GM12872 (cell line): ENCODE data around the gene SF3A1.

ENCODE experiments used
- TF ChIP-seq, protein P1 (sequence below): IDR thresholded peaks from 3 replicates; pipeline ENCODE4 v1.5.1; 2011; ENCODE audit warnings: low read depth, mild to moderate bottlenecking, low read length, moderate library complexity; ENCODE audit not compliant: insufficient read depth

The SF3A1 gene

DNA sequence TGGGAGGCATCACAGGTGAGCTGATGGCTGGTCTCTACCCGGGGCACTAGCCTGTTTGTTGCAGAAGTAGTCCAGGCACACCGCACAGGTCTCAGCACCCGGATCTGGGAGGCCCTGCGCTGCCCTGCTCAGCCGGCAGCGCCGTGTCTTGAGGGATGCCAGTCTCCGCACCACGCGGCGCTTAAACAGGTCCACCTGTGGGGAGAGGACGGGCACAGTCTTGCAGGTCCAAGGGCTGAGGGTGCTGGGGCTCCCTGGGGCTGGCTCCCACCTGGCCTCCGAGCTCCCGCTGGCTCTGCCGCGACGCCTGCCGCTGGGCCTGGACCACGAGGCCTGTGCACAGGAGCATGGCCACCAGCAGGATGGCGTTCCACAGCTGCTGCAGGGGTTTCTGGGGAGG lies 23.3 kb upstream of the SF3A1 start:
- TF ChIP-seq, protein P1, sequence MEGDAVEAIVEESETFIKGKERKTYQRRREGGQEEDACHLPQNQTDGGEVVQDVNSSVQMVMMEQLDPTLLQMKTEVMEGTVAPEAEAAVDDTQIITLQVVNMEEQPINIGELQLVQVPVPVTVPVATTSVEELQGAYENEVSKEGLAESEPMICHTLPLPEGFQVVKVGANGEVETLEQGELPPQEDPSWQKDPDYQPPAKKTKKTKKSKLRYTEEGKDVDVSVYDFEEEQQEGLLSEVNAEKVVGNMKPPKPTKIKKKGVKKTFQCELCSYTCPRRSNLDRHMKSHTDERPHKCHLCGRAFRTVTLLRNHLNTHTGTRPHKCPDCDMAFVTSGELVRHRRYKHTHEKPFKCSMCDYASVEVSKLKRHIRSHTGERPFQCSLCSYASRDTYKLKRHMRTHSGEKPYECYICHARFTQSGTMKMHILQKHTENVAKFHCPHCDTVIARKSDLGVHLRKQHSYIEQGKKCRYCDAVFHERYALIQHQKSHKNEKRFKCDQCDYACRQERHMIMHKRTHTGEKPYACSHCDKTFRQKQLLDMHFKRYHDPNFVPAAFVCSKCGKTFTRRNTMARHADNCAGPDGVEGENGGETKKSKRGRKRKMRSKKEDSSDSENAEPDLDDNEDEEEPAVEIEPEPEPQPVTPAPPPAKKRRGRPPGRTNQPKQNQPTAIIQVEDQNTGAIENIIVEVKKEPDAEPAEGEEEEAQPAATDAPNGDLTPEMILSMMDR, result no peak

DNA sequence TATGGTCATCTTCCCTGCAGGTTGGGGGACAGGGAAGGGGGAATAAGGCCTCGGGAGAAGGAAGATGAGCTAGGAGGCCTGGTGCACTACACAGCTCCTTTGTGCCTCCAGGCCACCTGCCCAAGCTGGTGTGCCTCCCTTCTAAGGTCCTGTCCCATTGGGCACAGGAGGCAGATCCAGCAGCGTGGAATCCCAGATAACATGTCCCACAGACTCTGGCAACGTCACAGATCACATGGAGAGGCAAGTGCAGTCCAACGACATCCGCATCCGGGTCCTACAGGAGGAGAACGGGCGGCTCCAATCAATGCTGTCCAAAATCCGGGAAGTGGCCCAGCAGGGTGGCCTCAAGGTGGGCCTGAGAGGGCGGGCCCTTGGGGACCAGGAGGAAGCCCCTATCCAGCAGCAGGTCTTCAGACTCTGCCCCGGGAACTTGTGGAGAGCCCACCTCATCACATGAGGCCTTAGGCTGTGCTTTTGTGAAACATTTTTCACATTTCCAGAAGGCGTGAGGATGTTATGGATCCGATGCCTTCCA lies 18.7 kb upstream of the SF3A1 start:
- TF ChIP-seq, protein P1, result no peak

DNA sequence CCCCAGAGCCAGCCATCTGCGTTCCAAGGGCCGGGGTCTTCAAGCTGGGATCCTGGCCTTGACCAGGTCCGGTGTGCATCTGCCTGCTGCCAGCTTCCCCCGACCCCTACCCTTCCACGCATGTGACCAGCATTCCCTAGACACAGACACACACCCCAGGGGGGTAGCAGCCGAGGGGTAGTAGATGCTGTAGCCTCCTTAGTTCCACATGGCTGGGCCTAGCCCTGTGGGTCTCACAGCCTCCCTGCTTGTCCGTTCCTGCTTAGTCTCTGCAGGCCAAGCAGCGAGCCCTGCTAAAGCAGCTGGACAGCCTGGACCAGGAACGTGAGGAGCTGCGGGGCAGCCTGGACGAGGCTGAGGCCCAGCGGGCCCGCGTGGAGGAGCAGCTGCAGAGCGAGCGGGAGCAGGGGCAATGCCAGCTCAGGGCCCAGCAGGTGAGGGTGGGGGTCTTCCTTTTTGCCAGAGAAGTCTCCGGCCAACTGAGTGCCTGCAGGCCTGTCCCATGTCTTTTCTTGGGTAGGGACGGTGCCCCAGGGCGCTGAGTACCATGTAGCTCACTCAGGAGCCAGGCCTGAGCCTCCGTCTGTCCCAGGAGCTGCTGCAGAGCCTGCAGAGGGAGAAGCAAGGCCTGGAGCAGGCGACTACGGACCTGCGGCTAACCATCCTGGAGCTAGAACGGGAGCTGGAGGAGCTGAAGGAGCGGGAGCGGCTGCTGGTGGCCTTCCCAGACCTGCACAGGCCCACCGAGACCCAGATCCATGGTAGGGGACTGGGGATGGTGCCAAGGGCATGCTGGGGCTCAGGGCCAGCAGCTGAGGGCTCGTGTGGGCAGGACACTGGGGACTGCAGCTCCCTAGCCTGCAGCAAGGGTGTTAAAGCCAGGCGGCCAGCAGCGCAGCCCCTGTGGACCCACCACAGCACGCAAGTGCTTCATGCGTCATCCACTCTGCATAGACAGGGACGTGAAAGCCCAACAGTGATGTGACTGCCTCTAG lies 16.9 kb upstream of the SF3A1 start:
- TF ChIP-seq, protein P1, result no peak

DNA sequence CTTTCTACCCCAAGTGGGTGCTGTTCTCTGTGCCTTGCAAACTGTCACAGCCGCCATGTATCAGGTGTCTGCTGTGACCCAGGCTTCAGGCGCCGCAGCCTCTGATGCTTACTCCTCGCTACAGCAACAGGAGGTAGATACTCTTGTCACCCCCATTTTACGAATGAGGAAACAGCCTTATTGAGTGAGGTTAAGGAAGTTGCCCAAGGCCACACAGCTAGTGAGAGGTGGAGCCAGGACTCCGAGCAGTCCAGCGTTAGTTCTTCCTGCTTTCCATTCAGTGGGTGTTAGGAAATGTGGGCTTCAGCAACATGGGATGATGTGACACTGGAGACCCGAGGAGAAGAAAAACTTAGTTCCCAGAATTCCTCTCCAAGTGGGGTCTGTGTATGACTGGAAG lies 16.2 kb upstream of the SF3A1 start:
- TF ChIP-seq, protein P1, result no peak

DNA sequence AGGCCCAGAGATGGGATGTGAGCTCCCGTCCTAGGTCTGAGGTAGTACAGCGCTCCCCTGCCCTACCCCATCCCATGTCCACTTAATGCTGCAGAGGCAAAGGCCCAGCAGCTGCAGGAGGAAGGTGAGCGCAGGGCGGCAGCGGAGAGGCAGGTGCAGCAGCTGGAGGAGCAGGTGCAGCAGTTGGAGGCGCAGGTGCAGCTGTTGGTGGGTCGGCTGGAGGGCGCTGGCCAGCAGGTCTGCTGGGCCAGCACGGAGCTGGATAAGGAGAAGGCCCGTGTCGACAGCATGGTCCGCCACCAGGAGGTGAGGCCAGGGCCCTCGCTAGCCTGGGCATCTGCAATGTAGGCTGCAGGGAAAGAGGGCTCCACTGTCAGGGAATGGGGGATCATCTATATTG lies 15.3 kb upstream of the SF3A1 start:
- TF ChIP-seq, protein P1, result no peak

DNA sequence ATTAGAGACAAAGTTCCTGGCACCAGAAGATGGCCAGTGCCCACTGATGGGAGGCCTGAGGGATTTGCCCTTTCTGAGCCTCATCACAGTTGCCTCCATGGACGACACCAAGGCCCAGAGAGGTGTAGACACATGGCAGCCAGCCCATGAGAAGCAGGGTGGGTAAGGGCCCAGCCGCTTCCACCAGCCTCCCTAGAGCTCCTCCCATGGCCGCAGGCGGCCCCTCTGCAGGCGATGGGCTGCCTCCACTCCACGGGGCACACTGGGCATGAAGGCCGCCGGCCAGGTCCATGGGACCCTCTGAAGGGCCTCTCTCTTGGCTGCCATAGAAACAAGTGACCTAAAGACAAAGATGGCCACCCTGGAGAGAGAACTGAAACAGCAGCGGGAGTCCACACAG lies 14.6 kb upstream of the SF3A1 start:
- TF ChIP-seq, protein P1, result no peak

DNA sequence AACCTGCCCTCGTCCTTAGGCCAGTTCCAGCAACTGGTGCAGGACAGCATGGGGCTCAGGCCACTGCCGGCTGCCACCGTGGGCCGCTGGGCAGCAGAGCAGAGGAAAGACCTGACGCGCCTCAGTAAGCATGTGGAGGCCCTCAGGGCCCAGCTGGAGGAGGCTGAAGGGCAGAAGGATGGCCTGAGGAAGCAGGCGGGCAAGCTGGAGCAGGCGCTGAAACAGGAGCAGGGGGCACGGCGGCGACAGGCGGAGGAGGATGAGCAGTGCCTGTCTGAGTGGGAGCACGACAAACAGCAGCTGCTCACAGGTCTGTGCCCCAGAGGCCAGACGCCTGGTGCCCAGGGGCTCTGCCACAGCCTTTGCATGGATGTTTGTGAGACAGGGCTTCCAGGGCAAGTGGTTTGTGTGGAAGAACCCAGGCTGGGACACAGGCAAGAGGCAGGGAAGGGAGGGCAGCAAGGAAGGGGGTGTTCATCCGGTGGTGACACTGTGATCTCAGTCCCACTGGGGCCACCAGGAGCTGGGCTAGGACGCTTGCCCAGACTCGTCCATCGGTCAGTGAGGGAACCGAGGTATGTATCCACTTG lies 14.0 kb upstream of the SF3A1 start:
- TF ChIP-seq, protein P1, result no peak
